Mucosa of stomach (tissue), 1 donor: Measurements from ENCODE around the gene TP53I11.

ENCODE experiments used
- H3K27me3 ChIP-seq: one replicate; pipeline ENCODE4 v1.7.0; 2013; ENCODE audit warnings: mild to moderate bottlenecking, low read length; ENCODE audit not compliant: control insufficient read depth, insufficient read depth
- H3K36me3 ChIP-seq: one replicate; pipeline ENCODE4 v1.7.0; 2013; ENCODE audit warnings: low read length; ENCODE audit not compliant: control insufficient read depth, insufficient read depth
- H3K4me1 ChIP-seq: one replicate; pipeline ENCODE4 v1.7.0; 2013; ENCODE audit warnings: mild to moderate bottlenecking, low read length; ENCODE audit not compliant: control insufficient read depth, insufficient read depth
- H3K4me3 ChIP-seq: one replicate; pipeline ENCODE4 v1.7.0; 2013; ENCODE audit warnings: low read length
- H3K9ac ChIP-seq: one replicate; pipeline ENCODE4 v1.7.0; 2013; ENCODE audit warnings: mild to moderate bottlenecking, low read length, moderate library complexity
- H3K9me3 ChIP-seq: one replicate; pipeline ENCODE4 v1.7.0; 2013; ENCODE audit warnings: mild to moderate bottlenecking, low read length, moderate library complexity; ENCODE audit not compliant: control insufficient read depth
- donor health status: Pancreatic carcinoma.

TP53I11 gene

DNA sequence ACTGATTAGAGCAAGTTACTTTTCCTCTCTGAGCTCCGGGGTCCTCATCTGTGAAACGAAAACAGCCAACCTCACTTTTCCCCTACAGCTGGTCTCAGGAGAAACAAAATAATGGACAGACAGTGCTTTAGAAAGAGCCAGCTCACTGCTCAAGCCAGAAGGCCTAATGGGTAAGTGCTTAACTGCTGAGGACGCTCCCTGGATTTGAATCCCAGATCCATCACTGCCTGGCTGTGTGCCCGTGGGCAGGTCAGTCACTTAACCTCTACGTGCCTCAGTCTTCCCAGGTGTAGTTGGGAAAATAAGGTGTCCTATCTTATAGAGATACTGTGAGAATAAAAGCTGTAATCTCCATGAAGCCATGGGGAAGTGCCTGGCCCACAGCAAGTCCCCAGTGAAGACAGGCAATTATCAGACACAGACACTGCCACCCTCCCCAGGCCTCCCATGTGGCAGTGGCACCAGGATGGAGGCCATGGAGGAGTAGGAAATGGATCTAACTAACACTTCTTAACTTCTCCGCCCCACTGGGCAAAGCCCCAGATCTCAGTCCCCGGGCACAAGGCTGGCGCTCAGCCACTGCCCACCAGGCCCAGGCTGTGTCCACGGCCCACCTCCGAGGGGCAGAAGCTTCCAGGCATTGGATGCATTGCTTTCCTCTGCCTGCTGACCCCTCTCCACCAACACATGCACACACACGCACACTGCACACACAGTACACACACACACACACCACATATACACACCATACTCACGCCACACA, 9.2 kb downstream of the TP53I11 start:
- Histone ChIP-seq H3K36me3 (no peaks in the 10 kb centered on the region), H3K9ac (no peak overlapping the region), H3K4me1 (peaks cover 43% of the 10 kb centered on the region), H3K9me3 (no peaks in the 10 kb centered on the region), H3K27me3 (no peaks in the 10 kb centered on the region), H3K4me3 (no peak overlapping the region)

DNA sequence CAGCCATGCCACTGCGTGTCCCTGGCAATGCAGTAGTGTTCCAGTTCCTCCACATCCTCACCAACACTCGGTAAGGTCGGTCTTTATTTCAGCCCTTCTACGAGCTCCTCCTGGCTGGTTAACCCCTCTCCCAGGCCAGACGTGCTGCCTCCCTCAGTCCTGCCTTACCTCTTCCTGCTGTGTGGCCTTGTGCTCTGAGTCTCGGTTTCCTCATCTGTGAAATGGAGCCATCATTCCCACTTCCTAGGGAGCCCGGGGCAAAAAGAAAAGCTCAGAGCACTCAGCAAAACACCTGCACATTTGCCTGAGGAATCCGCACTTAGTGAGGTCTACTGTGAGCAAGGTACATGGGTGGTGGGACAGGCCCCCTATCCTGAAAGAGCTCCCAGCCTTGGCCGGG, 9.8 kb downstream of the TP53I11 start:
- H3K9ac ChIP-seq: no peak overlapping the region
- H3K9me3 ChIP-seq: no peaks in the 10 kb centered on the region
- no peak overlapping the region for H3K4me3 ChIP-seq
- H3K27me3 ChIP-seq: no peaks in the 10 kb centered on the region
- H3K4me1 ChIP-seq: peaks cover 43% of the 10 kb centered on the region
- no peaks in the 10 kb centered on the region for H3K36me3 ChIP-seq

DNA sequence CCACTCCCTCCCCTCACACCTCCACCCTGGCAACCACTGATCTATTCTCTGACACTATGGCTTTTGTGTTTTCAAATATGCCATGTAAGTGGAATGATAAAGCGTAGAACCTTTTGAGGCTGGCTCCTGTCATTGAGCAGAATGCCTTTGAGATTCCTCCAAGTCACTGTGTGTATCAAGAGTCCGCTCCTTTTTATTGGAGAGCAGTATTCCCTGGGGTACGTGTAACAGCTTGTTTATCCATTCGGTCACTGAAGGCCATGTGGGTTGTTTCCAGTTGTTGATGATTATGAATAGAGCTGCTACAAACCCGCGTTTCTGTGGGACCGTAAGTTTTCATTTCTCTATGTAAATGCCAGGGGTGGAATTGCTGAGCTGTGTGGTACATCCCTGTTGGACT, 10.3 kb downstream of the TP53I11 start:
- no peak overlapping the region for H3K9ac ChIP-seq
- H3K36me3 ChIP-seq: no peaks in the 10 kb centered on the region
- peaks cover 43% of the 10 kb centered on the region for H3K4me1 ChIP-seq
- H3K4me3 ChIP-seq: no peak overlapping the region
- no peaks in the 10 kb centered on the region for H3K9me3 ChIP-seq
- no peaks in the 10 kb centered on the region for H3K27me3 ChIP-seq

DNA sequence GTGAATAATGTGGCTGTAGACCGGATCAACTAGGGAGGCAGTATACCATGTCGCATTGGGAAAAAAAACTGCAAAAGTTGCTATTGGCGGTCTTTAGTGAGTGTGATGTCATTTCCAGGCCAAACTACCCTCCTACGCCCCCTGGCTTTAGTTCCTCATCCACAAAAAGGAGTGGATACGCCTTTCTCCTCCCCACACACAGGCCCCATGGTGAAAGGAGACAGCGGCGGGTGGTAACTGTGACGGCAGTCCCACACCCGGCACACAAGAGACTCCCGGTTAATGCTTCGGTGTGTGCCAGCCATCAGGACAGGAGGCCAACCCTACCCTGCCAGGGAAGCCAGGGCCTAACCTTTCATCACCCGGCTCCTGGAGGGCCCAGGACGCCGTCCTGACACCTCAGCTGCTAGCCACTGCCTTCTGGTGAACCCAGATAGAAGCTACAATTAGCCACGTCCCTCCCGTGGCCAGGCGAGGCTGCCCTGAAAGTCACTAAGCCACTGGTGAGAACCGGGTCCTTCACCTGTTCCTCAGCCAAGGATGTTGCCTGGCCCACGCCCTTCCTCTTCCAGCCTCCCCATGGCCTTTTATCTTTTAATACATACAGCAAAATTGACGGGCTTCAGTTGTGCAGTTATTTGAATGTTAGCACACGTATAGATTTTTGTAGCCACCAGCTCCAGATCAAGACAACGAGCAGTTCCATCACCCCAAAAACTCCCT, 10.8 kb downstream of the TP53I11 start:
- H3K9me3 ChIP-seq: no peaks in the 10 kb centered on the region
- no peaks in the 10 kb centered on the region for H3K27me3 ChIP-seq
- no peaks in the 10 kb centered on the region for H3K36me3 ChIP-seq
- H3K4me3 ChIP-seq: no peak overlapping the region
- peaks cover 43% of the 10 kb centered on the region for H3K4me1 ChIP-seq
- no peak overlapping the region for H3K9ac ChIP-seq

DNA sequence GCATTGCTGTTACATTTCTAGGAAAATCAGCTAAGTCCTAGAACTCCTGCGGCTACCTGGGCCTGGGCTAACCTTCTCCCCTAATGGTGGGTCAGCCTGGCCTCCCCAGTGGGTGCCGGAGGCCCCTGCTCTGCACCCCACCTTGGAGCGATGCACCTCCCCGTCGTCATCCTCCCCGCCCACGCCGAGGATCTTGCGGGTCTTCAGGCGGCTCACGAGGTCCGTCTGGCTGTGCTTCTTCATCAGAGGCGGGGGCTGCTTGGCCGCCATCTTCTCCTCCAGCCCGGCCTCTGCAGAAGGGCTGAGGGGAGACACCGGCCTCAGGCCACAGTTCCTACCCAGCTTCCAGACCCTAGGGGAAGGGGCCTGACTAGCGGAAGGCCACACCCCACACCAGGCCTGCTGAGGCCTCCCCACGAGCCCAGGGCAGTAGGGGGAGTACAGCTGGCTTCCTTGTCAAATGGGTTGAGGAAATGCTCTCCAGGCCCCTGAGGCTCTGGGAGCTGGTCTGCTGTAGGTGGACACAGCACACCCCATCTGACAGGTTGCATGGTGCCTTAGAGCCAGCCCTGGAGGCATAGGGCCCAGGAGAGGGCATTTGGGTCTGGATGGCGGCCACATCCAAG, 12.5 kb downstream of the TP53I11 start:
- Histone ChIP-seq H3K9me3 (no peaks in the 10 kb centered on the region), H3K27me3 (no peaks in the 10 kb centered on the region), H3K4me3 (no peak overlapping the region), H3K4me1 (peaks cover 29% of the 10 kb centered on the region), H3K36me3 (peaks cover 8% of the 10 kb centered on the region), H3K9ac (no peak overlapping the region)

DNA sequence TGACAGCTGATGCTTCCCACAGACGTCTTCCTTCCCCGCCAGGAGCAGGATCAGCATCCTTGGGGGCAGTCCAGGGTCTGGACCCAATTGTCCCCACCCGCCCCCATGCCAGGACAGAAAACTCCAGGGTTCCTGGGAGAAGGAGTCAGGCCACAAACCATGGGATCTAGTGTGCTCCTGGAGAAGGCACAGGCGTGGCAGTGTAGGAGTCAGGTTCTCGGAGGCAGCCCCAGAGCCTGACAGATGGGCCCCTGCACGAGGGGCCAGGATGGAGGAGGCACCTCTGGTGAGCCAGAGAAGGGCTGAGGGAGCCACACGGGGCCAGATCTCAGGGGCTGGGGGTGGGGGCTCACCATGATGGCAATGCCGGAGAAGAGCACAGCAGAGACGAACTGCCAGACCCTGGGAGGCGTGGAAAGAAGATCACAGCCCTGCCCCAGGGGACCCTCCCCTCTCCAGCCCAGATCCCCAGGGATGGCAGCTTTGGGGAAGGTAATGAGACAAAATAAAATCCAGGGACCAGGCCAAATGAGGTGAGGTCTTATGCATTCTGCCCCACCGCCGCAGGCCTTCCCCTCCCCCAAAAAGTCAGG, 13.6 kb downstream of the TP53I11 start:
- Histone ChIP-seq H3K27me3 (no peaks in the 10 kb centered on the region), H3K4me3 (no peak overlapping the region), H3K4me1 (peaks cover 18% of the 10 kb centered on the region), H3K36me3 (peaks cover 8% of the 10 kb centered on the region), H3K9ac (no peak overlapping the region), H3K9me3 (no peaks in the 10 kb centered on the region)

DNA sequence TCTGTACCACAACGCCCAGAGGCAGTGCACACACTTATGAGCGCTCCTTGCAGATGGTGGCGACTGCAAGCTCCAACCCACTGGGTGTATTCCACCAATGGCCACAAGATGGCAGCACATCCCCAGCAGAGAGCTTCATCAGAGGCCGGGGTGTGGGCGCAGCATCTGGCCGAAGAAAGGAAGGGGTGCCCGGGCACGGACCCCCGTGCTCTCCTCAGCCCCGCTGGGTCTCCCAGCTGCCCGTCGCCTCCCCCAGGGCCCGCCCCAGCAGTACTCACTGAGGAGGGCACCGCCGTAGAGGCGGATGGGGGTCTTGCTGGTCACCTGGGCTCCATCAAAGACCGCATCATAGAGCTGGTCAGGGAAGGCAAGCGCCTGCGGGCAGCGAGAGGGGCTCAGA, 14.2 kb downstream of the TP53I11 start:
- Histone ChIP-seq H3K9me3 (no peaks in the 10 kb centered on the region), H3K36me3 (peaks cover 8% of the 10 kb centered on the region), H3K9ac (no peak overlapping the region), H3K27me3 (no peaks in the 10 kb centered on the region), H3K4me3 (no peak overlapping the region), H3K4me1 (peaks cover 13% of the 10 kb centered on the region)

DNA sequence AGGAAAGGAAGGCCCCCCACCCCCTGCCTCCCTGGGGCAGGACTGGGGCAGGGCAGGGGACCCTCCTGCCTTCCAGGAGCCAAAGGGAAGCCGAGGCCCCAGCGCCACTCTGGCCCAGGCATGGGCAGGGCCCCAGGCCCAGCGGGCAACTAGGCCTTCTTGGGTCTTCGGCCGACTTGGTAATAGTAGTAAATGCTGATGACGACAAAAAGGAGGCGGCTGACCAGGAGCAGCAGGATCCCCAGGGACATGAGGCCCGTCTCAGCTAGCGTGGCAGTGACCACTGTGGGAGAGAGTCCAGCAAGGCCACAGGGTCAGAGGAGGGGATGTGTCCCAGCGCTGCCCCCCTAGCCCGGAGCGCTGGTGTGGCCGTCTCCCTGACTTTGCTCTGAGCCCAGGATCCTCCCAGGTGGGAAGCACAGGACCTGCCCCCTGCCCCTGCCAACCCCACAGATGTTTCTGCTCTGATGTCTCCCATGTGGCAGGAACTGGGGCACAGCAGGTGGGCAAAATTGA, 15.9 kb downstream of the TP53I11 start:
- Histone ChIP-seq H3K9me3 (no peaks in the 10 kb centered on the region), H3K36me3 (peaks cover 8% of the 10 kb centered on the region), H3K4me3 (no peak overlapping the region), H3K27me3 (no peaks in the 10 kb centered on the region), H3K9ac (no peak overlapping the region), H3K4me1 (peaks cover 3% of the 10 kb centered on the region)

DNA sequence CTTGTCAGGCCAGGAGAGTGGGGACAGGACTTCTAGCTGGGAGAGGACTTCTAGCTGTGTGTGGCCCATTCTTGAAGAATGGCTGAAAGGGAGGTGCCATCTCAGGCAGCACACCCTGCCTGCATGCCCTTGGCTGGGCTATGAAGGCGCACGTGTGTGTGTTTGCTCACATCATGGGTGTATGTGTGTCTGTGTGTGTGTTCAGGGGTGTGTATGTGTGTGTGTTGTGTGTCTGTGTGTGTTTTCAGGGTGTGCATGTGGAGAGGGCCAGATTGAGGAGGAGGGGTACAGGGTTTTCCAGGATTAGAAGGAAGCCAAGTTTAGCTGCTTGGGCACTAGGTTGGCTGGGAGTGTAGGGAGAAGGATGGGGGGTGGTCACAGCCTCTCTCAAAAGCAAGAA, 16.6 kb downstream of the TP53I11 start:
- Histone ChIP-seq H3K36me3 (peaks cover 8% of the 10 kb centered on the region), H3K9ac (no peak overlapping the region), H3K4me3 (no peak overlapping the region), H3K27me3 (peaks cover under 1% of the 10 kb centered on the region), H3K9me3 (no peaks in the 10 kb centered on the region), H3K4me1 (no peaks in the 10 kb centered on the region)

DNA sequence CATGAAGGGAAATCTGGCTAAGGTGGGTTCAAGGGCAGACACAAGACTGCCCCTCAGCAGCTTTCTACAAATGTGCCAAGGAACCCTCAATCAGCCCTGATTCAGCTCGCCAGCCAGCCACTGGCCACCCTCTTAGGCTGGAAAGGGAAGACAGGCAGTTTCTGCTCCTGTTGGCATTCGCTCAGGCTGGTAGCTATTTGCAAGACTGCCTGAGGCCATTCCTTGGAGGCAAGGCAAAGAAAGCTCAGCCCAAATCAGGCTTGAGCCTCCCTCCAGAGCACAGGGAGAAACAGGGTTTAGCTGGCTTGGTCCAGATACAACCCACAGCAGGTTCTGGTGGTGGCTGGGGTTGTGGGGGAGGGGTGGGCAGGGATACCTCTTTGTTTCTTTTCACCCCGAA, 19.2 kb downstream of the TP53I11 start:
- peaks cover 10% of the 10 kb centered on the region for H3K27me3 ChIP-seq

DNA sequence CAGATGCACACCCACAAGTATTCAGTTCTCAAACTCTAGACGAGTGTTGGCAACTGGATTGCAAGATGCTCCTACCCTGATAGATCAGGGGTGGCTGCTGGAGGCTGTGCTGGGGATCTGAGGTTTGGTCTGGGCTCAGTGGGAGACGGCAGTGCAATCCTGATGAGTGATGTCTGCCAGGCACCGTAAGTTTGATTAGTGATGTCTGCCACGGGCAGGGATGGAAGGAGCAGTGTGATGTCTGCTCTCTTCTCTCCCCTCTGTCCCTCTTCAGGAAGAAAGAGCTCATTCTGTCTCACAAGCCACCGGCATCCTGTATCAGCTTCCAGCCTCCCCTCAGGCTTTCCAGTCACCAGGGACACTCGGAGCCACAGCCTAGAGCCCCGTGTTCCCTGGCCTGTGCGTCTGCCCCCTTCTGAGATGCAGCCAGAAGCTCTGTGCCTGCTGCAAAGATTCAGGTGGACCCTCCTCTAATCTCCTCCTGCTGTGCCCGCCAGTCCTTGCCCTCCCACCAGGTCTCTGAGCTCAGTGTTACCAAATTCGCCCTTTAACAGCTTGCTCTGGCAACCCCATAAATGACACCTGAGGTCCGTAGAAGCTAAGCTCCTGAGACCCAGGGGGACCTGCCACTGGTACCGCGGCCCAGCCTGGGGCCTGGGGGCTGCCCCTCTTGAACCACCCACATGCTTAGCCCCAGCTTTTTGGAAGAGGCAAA, 19.9 kb downstream of the TP53I11 start:
- Histone ChIP-seq H3K27me3 (peaks cover 10% of the 10 kb centered on the region), H3K4me1 (no peaks in the 10 kb centered on the region), H3K9me3 (no peaks in the 10 kb centered on the region), H3K4me3 (no peak overlapping the region), H3K9ac (no peak overlapping the region), H3K36me3 (peaks cover 8% of the 10 kb centered on the region)

More for the DNA sequence above, 19.2 kb downstream of the TP53I11 start:
- Histone ChIP-seq H3K36me3 (peaks cover 8% of the 10 kb centered on the region), H3K4me3 (no peak overlapping the region), H3K9ac (no peak overlapping the region), H3K9me3 (no peaks in the 10 kb centered on the region), H3K4me1 (no peaks in the 10 kb centered on the region)
